Measurements from ENCODE around the gene MIF4GD.
A peak's percentile ranks its signal among the peaks of the same experiment; 100 is the strongest.
"Not testable (repeated sequence)": the region's sequence is repeated elsewhere in the genome, so short reads cannot be mapped to it uniquely, and the experiment has no call there.

The MIF4GD gene, protein sequence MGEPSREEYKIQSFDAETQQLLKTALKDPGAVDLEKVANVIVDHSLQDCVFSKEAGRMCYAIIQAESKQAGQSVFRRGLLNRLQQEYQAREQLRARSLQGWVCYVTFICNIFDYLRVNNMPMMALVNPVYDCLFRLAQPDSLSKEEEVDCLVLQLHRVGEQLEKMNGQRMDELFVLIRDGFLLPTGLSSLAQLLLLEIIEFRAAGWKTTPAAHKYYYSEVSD

DNA sequence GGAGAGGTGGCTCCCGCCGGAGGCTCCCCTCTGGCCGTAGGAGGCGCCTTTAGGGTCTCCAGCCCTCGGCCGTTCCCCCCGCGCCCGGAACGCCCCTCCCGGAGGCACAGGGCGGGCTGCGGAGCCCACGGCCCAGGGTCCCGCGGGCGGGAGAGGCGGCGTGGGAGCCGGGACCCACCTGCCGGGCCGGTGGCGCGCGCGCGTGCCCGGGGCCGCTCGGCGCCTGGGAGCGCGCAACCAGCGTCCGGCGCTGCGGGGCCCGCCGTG, at the start of gene MIF4GD:
MIF4GD (minus strand) TSS at position 266 of the 267 bp plus-strand sequence. CDS start 1,036 bp downstream, outside the sequence.
- no peak for DNase-seq

DNA sequence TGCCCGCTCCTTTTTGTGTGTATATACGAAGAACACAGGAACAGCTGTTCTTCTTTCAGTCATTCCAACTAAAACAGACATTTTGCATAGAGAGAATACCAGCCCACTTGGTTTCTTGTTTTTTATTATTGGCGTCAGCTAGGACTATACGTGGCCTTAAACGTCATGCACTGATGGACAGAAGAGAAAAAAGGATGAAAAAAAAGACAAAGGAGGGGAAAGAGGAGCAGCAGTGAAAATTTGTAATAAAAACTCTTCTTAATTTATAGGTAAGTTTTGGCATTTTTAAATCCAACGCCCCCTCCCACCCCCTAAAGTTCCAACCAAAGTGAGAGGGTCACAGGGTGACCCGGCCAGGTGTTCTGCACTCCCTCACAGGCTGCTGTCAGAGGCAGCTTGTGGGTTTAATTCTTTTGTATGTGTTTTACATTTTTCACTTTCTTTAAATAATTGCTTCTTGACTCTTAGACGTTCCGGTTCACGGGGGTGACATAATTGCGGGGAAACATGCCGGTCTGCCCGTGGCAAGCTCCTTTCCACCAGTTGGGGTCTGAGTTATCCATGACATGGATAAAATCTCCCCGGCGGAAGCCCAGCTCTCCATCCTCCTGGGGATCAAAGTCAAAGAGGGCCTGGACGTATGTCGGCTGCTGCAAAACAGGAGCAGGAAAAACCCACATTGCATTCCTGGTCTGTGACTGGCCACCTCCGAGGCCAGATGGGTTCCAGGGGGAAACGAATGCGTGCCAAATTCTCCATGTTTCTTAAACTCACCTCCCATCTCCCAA, 49.1 kb upstream of the MIF4GD start:
- DNase-seq = no peak

DNA sequence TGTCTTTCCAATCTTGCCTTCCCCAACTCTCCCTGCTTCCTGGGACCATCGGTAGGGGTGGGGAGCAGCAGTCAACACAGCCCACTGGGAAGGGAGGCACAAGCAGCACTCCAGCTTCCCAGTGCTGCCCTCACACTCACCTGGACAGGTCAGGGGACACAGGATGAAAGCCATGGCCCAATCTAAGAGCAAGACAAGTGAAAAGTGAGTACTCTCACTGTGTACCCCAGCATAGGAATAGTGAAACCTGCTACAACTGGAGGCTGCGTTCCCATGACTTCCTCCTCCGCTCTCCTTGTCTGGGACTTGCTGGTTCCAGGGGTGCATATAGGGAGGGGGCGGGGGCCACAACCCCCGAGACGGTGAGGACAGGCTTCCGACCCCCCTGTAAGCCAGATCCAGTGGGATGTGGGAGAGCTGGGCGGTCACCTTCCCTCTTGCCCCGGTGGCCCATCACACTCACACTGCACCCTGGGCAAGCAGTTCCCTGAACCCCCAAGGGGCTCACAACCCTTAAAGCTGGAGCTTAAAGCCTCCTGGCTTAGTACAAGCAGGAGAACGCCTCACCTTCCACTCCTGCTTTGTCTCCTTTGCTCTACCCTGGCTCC, 47.7 kb upstream of the MIF4GD start:
- no peak for DNase-seq

DNA sequence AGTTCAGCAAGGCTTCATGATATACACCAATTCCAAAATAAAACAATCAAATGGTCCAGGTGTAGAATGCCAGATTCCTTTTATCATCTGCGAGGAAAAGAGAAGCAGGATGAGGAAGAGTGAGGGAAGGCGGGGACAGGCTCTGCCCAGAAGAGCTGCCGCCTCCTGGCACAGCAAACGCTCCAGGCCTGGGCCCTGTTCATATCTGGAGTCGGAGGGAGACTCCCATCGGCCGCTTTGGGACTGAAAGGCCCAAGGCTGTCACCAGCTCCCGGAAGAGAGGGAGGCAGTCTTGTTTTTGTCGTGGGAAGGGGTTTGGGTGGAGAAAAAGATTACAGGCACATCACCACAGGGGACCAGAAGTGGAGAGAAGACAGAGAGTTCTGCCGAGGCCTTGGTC, 47.2 kb upstream of the MIF4GD start:
- DNase-seq = no peak

DNA sequence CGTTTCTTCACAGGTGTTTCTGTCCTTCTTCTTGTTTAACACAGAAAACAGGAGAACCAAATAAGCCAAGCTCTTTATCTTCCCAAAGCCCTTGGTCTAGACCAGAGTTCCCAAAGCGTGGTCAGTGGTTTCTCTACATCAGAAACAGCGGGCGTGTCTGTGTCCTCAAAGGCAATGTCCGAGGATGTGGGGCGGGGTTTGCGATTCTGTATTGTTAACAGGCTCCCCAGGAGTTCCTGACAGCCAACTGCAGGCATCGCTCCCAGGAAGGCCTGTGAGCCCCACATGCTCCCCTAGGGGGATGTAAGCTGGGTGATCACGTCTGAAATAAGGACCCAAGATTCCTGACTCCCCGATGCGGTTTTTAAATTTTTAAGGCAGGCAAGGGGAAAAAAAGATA, 46.6 kb upstream of the MIF4GD start:
- DNase-seq = no peak

DNA sequence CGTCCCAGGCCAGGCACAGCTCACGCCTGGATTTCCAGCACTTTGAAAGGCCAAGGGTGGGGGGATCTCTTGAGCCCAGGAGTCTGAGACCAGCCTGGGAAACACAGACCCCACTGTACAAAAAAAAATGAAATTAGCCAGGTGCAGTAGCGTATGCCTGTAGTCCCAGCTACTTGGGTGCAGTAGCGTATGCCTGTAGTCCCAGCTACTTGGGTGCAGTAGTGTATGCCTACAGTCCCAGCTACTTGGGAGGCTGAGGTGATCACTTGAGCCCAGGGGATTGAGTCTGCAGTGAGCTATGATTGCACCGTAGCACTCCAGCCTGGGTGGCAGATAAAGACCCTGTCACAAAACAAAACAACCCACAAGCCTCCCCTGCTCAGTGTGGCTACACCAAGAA, 45.2 kb upstream of the MIF4GD start:
- DNase-seq = no peak

DNA sequence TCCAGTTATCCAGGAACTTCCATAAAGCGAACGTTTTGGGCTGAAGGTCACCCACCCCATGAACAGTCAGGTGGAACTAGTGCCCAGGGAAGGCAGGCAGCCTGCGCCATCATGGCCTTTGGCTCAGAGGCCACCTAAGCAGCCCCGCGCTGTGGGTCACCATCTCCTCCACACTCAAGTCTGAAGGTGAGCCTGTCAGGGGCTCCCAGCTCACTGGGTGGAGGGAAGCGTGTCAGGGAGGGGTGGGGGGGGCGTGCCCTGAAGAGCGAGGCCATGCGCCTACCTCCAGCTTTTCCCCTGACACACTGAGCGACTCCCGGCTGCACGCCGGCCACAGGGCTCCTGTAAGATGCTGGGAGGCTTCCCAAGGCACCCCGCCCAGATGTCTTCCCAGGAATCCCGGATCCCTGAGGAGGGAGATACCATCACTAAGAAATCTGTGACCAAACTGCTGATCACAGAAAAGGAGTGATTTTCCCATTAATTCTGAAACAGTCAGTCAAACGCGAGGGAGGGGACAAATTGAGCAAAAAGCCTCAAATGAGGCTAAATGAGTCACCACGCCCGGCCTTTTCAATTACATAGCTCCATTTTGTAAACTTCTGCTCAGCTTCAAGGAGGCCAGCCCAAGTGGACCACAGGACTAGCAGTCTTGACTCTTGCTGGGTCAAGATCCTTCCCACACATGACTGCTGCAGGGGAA, 44.7 kb upstream of the MIF4GD start:
- no peak for DNase-seq

DNA sequence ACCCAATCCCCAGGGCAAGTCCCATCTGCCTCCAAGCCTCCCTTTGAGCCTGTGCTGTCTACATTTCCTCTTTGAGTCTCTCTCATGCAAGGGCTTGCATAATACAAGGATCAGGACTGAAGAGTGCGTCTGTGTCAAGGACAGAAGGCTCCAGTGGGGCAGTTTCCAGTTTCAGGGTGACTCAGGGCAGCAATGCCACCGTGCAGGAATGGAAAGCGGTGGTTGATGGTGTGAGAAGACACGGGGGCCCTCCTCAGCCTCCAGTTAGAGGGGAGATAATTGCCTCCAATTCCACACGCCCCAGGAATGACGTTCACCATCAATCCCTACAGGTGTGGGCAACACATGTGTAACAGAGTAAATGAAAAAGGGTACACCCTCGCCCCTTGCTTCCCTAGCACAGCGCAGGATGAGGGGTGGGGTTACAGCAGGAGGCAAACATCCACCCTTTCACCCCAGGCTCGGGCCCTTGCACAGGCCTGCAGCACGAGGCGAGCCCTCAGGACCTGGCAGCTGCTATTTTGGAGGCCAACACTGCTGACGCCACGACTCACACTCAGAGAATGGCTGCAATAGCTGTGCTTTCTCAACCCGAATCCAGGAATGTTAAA, 43.0 kb upstream of the MIF4GD start:
- no peak for DNase-seq

DNA sequence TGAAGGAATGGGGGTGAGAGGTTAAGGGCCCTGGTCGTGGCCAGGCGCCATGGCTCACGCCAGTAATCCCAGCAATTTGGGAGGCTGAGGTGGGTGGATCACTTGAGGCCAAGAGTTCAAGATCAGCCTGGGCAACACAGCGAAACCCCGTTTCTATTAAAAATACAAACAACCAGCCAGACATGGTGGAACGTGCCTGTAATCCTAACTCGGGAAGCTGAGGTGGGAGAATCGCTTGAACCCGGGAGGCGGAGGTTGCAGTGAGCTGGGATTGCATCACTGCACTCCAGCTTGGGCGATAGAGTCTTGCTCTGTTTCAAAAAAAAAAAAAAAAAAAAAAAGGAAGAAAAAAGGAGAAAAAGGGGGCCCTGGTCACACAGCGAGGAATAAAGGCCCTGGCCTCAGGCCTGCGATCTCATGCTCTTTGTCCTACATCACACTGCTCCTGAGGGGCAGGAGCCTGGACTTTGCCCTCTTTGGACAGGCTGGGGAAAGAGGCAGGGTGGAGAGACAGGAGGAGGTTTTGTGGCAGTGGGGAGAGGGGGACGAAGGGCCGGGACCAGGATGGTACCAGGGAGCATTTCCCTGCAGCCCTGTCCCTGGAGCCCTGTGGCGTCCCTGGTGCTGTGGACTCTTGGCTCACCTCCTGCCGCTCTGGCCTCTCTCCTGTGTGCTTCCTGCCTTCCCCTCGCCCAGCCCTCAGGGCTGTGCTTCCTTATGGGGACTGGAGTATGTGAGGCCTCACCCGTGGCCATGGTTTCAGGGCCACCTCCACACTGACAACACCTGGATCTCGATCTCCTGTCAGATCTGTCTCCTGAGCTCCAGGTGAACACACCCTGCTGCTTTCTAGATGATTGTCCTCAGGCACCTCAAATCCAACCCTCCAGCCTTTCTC, 38.0 kb upstream of the MIF4GD start:
- no peak for DNase-seq

DNA sequence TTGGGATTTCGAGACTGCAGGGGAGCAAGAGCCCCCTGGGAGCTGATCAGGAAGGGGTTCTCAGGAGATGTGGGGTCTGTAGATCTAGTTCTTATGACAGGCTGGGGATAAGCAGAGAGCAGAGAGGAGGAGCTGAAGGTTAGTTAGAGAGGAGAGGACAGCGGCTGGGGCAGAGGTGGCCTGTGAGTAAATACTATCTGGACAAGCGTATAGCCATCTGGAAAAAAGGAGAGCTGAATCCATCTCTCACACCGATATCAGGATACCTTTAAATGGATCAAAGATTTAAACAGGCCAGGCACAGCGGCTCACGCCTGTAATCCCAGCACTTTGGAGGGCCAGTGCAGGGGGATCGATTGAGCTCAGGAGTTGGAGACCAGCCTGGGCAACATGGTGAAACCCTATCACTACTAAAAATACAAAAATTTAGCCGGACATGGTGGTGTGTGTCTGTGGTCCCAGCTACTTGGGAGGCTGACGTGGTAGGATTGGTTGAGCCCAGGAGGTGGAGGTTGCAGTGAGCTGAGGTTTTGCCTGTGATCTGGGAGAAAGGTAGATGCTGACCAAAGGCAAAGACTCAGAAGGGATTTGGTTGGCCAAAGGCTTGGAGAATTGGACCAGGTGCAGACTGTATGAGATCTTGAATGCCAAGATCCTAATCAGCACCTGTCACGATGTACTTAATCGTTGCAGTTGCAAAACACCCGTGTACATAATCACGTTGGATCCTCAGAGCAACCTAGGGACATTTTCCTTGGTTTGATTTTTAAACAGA, 37.1 kb upstream of the MIF4GD start:
- no peak for DNase-seq

DNA sequence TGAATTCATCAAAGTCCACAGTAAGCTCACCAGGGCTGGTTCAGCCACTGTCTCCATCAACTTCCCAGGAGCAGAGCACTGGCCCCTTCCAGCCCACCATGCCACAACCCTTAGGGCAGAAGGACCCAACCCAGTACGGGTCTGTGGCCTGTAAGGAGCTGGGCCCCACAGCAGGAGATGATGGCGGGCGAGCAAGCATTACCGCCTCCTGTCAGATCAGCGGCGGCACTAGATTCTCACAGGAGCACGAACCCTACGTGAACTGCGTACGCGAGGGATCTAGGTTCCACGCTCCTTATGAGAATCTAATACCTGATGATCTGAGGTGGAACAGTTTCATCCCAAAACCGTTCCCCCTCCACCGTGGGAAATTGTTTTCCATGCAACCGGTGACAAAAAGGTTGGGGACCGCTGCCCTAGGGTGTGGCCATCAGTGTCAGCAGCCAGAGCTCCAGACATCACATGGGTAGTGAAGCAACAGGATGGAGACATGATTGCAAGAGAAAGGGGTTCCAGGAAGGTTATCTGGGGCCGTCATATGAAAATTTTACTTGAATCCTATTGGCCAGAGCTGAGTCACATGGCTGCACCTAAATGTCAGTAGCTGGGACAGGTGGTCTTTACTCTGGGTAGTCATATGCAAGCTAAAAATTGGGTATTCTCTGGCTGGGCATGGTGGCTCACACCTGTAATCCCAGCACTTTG, 30.6 kb upstream of the MIF4GD start:
- no peak for DNase-seq

DNA sequence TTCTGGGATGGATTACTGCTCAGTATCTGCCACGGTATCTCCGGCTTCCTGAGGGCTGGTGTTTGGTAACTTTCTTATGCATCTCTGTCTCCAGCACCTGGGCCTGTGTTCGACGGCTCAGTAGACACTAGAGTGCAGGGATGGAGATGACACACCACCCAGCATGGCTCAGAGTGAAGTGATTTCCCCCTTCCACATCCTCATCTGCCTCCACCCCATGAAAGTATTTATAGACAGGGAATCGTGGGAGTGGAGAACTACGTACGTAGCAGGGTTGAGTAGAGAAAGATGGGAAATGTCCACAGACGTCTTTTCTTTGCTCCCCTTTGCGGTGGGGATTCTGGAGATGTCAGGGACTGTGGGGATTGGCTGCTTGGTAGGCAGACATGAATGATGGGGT, 30.0 kb upstream of the MIF4GD start:
- DNase-seq = no peak

DNA sequence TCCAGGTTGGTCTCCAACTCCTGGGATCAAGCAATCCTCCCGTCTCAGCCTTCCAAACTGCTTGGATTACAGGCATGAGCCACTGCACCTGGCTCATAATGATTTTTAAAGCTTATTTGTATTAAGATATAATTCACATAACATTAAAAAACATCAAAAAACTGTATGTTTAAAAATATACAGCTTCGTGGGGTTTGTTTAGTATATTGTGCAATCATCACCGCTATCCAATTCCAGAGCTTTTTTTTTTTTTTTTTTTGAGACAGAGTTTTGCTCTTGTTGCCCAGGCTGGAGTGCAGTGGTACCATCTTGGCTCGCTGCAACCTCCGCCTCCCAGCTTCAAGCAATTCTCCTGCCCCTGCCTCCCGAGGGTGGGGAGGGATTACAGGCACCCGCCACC, 29.2 kb upstream of the MIF4GD start:
- no peak for DNase-seq

DNA sequence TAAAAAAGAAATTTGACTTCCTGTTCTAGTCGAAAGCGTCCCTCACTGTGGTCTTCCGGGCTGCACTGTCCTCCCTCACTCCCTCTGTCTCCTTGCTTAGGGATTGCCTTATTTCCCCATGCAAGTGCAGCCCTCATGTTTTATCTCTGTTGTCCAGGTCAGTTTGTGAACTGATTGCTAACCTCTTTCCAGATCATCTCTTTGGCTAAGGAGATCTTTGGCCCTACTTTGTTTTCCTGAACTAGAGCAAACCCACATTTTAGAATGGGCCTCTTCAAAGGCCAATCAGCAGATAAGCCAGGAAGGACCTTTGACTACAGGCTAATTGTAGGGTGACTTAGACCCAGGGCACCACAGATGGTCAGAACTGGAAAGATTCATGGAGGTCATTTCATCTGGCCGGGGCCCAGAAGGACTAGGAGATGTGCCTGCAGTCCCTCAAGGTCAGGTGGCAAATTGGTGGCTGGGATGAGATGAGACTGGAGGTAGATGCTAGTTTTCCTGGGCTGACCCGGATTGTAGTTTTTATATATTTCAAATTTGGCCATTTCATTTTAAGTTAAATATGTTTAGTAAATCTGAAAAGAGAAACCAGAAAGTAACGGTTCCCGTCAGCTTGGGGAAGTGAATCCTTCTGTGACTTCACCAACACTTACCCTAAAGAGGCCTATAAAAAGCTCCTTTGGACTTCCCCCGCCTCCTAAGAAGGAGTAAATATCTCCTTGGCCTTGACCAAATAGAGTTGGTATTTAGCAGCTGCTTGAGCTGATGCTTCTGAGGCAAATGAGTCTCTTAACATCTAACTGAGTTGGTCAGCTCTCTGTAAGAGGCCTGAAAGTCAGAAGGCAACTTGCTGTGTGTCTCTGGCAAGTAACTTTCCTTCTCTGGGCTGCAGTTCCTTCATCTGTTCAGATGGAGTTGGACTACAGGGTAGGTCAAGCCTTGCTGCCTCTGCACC, 24.4 kb upstream of the MIF4GD start:
- peak in 1 of 2 donors; percentile 29 for DNase-seq

DNA sequence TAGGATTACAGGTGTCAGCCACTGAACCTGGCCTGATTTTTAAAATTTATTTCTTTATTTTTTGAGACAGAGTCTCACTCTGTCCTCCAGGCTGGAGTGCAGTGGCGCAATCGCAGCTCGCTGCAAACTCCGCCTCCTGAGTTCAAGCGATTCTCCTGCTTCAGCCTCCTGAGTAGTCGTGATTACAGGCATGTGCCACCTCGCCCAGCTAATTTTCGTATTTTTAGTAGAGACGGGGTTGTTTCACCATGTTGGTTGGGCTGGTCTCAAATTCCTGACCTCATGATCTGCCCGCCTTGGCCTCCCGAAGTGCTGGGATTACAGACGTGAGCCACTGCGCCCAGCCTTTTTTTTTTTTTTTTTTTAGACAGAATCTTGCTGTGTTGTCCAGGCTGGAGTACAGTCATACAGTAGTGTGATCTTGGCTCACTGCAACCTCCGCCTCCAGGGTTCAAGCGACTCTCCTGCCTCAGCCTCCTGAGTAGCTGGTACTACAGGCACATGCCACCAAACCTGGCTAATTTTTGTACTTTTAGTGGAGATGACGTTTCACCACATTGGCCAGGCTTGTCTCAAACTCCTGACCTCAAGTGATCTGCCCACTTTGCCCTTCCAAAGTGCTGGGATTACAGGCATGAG, 21.9 kb upstream of the MIF4GD start:
- DNase-seq = not testable (repeated sequence)

DNA sequence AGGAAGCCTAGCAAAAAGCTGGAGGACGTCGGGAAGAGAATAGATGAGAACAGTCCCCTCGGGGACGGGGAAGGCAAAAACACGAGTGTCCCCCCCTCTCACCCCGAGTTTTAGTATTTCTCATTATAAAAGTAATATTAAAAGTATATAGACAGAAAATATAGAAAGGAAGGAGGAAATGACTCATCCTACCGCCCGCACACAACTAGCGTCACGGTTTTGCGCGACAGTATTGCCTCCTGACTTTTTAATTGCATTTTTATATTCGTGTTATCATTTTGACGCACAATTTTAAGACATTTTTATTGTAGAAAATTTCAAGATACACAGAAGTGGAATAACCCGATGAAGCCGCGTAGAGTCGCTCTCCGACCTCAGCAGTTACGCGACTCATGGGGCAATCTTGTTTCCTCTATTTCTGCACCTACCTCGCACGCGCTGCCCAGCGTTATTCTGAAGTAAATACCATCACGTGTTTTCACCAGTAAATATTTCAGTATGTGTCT, 18.9 kb upstream of the MIF4GD start:
- DNase-seq = peak; percentile 51 to 54

DNA sequence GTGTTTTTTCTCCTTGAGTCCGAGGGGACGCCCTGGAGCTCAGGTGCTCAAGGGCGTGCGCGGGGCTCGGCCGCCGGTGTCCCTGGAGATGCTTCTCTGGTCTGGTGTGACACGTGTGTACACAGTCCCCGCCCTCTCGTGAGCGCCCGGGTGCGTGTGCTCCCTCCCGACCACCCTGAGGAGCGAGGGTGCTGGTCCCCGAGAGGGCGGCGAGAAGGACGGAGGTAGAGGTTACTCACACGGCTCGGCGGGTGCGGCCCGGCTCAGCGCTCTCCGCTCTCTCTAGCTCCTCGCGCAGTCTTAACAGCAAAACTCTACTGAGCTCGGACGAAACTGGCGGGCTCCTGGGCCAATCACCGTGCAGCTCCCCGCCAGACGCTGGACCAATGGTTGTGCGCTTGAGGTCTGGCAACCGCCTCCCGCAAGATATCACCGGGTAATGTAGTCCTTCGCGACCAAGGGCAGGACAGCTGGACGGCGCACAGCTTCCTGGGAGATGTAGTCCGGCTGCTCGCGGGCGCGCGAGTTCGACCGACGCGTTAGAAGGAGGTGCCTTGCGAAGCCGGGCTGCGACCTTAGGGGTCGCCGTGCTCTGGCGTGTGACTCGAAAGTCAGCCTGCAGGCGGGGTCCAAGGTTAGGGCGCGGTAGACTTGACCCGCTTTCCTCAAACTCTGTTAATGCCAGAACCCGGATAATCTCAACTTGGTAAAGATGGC, 18.2 kb upstream of the MIF4GD start, which contains the start of gene SLC25A19:
SLC25A19 (minus strand) TSS at position 319 of the 717 bp plus-strand sequence. CDS start 2,669 bp downstream, outside the sequence.
- peak; percentile 92 to 94 for DNase-seq

DNA sequence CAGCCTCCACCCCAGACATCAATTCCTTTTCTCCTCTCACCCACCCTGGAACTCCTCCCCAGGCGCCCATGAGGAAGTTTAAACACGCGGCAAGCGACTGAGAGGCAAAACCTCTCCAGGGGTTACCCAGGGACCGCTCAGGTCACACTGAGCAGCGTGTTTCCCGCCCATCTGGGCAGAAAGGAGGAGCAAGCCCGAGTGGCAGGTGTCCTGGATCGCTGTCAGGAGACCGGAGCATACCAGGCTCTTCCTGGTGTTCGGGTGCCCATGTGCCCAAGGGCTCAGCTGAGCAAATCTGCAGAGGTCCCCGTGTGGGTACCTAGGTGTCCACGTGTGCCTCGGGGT, 17.7 kb upstream of the MIF4GD start:
- DNase-seq = peak; percentile 35 to 36

Measured in stimulated activated CD4-positive, alpha-beta T cell treated with anti-CD3 and anti-CD28 coated beads, Interleukin-2, amount 100 ng/mL, for 48 hours (primary cell).